ENCODE data around the gene PDS5B. TPM values are rescaled to one million over a fixed set of nuclear protein-coding genes. Genes with fewer than 3 reads are reported as not detected.
"Not testable (repeated sequence)": the region's sequence is repeated elsewhere in the genome, so short reads cannot be mapped to it uniquely, and the experiment has no call there.

PDS5B gene
- total RNA-seq, 4 donors from 2014 or later = 26.6 to 61.1 (median 28.9) TPM

DNA sequence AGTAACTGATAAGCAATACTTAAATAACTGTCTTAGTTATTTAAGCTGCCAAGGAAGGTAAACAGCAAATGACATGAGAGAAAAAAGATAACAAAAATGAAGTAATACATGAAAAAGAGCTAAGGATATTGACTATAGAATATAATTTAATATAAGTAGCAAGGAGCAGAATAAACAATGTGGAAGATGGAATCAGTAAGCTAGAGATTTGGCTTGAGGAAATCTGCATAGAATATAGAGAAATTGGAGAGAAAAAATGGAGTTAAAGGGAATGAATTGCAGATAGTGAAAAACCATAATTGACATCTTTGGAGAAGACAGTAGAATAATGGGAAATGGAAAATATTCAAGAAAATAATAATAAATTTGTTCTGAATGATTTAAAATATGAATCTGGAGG, 127.1 kb downstream of the PDS5B start:
- Histone ChIP-seq H3K36me3 (peaks cover 0 to 57% (median 0%) of the 10 kb centered on the region in 3 donors), H3K27me3 (no peaks in the 10 kb centered on the region), H3K4me3 (no peak overlapping the region), H3K27ac (no peak overlapping the region), H3K4me1 (no peaks in the 10 kb centered on the region), H3K9me3 (peaks cover 0 to 12% (median 0%) of the 10 kb centered on the region in 4 donors)
- TF ChIP-seq POLR2A (IDR thresholded peaks at IDR 0.05) = no peak
- TF ChIP-seq, protein P1, sequence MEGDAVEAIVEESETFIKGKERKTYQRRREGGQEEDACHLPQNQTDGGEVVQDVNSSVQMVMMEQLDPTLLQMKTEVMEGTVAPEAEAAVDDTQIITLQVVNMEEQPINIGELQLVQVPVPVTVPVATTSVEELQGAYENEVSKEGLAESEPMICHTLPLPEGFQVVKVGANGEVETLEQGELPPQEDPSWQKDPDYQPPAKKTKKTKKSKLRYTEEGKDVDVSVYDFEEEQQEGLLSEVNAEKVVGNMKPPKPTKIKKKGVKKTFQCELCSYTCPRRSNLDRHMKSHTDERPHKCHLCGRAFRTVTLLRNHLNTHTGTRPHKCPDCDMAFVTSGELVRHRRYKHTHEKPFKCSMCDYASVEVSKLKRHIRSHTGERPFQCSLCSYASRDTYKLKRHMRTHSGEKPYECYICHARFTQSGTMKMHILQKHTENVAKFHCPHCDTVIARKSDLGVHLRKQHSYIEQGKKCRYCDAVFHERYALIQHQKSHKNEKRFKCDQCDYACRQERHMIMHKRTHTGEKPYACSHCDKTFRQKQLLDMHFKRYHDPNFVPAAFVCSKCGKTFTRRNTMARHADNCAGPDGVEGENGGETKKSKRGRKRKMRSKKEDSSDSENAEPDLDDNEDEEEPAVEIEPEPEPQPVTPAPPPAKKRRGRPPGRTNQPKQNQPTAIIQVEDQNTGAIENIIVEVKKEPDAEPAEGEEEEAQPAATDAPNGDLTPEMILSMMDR (IDR thresholded peaks at IDR 0.05) = no peak
- DNase-seq = no peak

- H3K27me3 ChIP-seq, H3K27ac ChIP-seq, H3K4me1 ChIP-seq, DNase-seq, H3K4me3 ChIP-seq: not testable (repeated sequence)
- Histone ChIP-seq H3K36me3 (peaks cover 0 to 49% (median 0%) of the 10 kb centered on the region in 3 donors), H3K9me3 (peaks cover 0 to 13% (median 0%) of the 10 kb centered on the region in 4 donors)
These were observed 129.9 kb downstream of the PDS5B start for GRCh38 chr13:32716201-32716600.

DNA sequence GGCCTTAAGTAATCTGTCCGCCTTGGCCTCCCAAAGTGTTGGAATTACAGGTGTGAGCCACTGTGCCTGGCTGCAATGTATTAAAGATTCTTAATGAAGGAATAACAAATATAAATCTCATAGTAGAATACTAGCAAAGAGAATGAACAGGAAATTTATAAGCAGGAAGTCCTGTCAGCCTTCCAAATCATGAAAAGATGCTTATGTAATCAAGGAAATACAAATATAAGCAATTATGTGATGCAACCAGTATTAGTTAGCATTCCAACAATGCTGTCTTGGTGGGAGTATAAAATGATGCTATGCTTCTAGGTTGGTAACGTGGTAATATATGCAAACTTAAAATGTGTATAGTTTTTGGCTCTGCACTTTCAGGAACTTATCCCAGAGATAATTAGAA, 133.8 kb downstream of the PDS5B start:
- peaks cover 0 to 15% (median 0%) of the 10 kb centered on the region in 3 donors for H3K36me3 ChIP-seq
- no peak for DNase-seq
- no peak overlapping the region for H3K27ac ChIP-seq
- TF ChIP-seq, protein P1 (IDR thresholded peaks at IDR 0.05) = no peak
- no peak for TF ChIP-seq POLR2A (IDR thresholded peaks at IDR 0.05)
- H3K4me1 ChIP-seq = no peaks in the 10 kb centered on the region
- no peaks in the 10 kb centered on the region for H3K27me3 ChIP-seq
- no peak overlapping the region for H3K4me3 ChIP-seq
- peaks cover 0 to 8% (median 0%) of the 10 kb centered on the region in 4 donors for H3K9me3 ChIP-seq

DNA sequence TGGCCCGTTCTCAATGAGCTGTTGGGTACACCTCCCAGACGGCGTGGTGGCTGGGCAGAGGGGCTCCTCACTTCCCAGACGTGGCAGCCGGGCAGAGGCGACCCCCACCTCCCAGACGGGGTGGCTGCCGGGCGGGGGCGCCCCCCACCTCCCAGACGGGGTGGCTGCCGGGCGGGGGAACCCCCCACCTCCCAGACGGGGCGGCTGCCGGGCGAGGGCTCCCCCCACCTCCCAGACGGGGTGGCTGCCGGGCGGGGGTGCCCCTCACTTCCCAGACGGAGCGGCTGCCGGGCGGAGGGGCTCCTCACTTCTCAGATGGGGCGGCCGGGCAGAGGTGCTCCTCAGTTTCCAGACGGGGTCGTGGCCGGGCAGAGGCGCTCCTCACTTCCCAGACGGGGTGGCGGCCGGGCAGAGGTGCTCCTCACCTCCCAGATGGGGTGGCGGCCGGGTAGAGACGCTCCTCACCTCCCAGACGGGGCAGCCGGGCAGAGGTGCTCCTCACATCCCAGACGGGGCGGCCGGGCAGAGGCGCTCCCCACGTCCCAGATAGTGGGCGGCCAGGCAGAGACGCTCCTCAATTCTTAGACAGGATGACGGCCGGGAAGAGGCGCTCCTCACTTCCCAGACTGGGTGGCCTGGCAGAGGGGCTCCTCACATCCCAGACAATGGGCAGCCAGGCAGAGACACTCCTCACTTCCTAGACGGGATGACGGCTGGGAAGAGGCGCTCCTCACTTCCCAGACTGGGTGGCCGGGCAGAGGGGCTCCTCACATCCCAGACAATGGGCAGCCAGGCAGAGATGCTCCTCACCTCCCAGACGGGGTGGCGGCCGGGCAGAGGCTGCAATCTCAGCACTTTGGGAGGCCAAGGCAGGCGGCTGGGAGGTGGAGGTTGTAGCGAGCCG, 135.1 kb downstream of the PDS5B start:
- not testable (repeated sequence) for H3K27ac ChIP-seq, H3K4me3 ChIP-seq, H3K27me3 ChIP-seq, H3K9me3 ChIP-seq, H3K4me1 ChIP-seq, H3K36me3 ChIP-seq, DNase-seq

DNA sequence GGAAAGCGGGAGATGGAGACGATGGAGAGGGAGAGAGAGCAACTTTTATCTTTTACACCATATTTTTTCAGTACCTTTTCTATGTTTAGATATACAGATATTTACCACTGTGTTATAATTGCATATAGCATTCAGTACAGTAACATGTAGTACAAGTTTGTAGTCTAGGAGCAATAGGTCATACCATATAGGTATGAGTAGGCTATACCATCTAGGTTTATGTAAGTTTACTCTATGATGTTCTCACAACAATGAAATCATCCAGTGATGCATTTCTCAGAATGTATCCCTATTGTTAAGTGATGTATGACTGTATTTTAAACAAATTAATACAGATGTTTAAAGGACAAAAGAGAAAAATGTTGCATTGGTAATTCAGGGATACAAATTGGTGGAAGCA, 136.1 kb downstream of the PDS5B start:
- TF ChIP-seq, protein P1 (IDR thresholded peaks at IDR 0.05) = no peak
- no peak for TF ChIP-seq POLR2A (IDR thresholded peaks at IDR 0.05)
- Histone ChIP-seq H3K27me3 (no peaks in the 10 kb centered on the region), H3K4me3 (no peak overlapping the region), H3K36me3 (peaks cover 0 to 6% (median 0%) of the 10 kb centered on the region in 3 donors), H3K27ac (no peak overlapping the region), H3K4me1 (no peaks in the 10 kb centered on the region), H3K9me3 (peaks cover 0 to 4% (median 0%) of the 10 kb centered on the region in 4 donors)
- no peak for DNase-seq

DNA sequence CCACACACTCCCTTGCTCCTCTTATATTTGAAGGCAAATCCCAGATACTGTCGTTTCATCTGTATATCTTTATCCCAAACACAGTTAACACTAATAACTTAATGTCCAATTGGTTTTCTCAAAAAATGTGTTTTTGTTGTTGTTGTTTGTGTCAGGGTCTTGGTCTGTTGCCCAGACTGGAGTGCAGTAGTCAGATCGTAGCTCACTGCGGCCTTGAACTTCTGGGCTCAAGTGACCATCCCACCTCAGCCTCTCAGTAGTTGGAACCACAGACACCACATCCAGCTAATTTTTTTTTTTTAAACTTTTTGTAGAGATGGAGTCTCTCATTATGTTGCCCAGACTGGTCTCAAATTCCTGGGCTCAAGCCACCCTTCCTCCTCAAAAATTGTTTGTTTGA, 137.7 kb downstream of the PDS5B start:
- no peak overlapping the region for H3K27ac ChIP-seq
- no peak overlapping the region for H3K4me3 ChIP-seq
- H3K36me3 ChIP-seq = peaks cover 0 to 6% (median 0%) of the 10 kb centered on the region in 3 donors
- no peaks in the 10 kb centered on the region for H3K27me3 ChIP-seq
- H3K4me1 ChIP-seq = no peaks in the 10 kb centered on the region
- TF ChIP-seq, protein P1 (IDR thresholded peaks at IDR 0.05) = no peak
- no peak for TF ChIP-seq POLR2A (IDR thresholded peaks at IDR 0.05)
- H3K9me3 ChIP-seq = peaks cover 0 to 4% (median 0%) of the 10 kb centered on the region in 4 donors
- DNase-seq = no peak

Data from Peyer's patch (tissue), 4 donors.